HepG2 (cell line): Measurements from ENCODE around the gene SH3GLB2. TPM values are rescaled to one million over a fixed set of nuclear protein-coding genes. Genes with fewer than 3 reads are reported as not detected.
A peak's percentile ranks its signal among the peaks of the same experiment; 100 is the strongest.

Source experiments
- ARID5B ChIP-seq: IDR thresholded peaks from 2 replicates; pipeline ENCODE4 v1.4.0; 2020; ENCODE audit warnings: mild to moderate bottlenecking, missing genetic modification reagents
- ELF1 ChIP-seq: sonication (generic); formaldehyde crosslinking; IDR thresholded peaks from 2 replicates; pipeline ENCODE4 v1.4.0; 2020; ENCODE audit warnings: missing genetic modification reagents
- ERF ChIP-seq: IDR thresholded peaks from 2 replicates; pipeline ENCODE4 v1.6.1; 2018; ENCODE audit warnings: missing biosample characterization, missing genetic modification reagents
- HDAC2 ChIP-seq: sonication (generic); formaldehyde crosslinking; IDR thresholded peaks from 2 replicates; pipeline ENCODE4 v1.4.0; 2020; ENCODE audit warnings: missing genetic modification reagents
- MEIS2 ChIP-seq: sonication (generic); formaldehyde crosslinking; IDR thresholded peaks from 2 replicates; pipeline ENCODE4 v1.9.0; 2021; ENCODE audit warnings: mild to moderate bottlenecking, missing genetic modification reagents
- MYC ChIP-seq: sonication (generic); formaldehyde crosslinking; IDR thresholded peaks from 2 replicates; pipeline ENCODE4 v1.9.0; 2021; ENCODE audit warnings: missing genetic modification reagents, borderline replicate concordance
- NCOR1 ChIP-seq: fragments of 200-600 bp; sonication (generic); IDR thresholded peaks from 2 replicates; pipeline ENCODE4 v1.7.0; 2017; ENCODE audit warnings: antibody characterized with exemption, low read length, borderline replicate concordance
- POGK ChIP-seq: sonication (generic); formaldehyde crosslinking; conservative IDR thresholded peaks from 2 replicates; pipeline ENCODE4 v1.8.0; 2022; ENCODE audit warnings: mild to moderate bottlenecking, moderate library complexity, missing genetic modification reagents
- SALL2 ChIP-seq: sonication (generic); formaldehyde crosslinking; IDR thresholded peaks from 2 replicates; pipeline ENCODE4 v1.8.1; 2023; ENCODE audit warnings: mild to moderate bottlenecking, missing genetic modification reagents, inconsistent platforms
- TRIM24 ChIP-seq: sonication (generic); formaldehyde crosslinking; IDR thresholded peaks from 2 replicates; pipeline ENCODE4 v1.8.0; 2022; ENCODE audit warnings: mild to moderate bottlenecking, missing genetic modification reagents
- ZIK1 ChIP-seq: sonication (generic); formaldehyde crosslinking; IDR thresholded peaks from 2 replicates; pipeline ENCODE4 v1.5.0; 2020; ENCODE audit warnings: mild to moderate bottlenecking, low read depth, missing genetic modification reagents, borderline replicate concordance
- ZNF224 ChIP-seq: sonication (generic); formaldehyde crosslinking; IDR thresholded peaks from 2 replicates; pipeline ENCODE4 v1.5.0; 2020; ENCODE audit warnings: mild to moderate bottlenecking, missing genetic modification reagents
- ZNF512B ChIP-seq: sonication (generic); formaldehyde crosslinking; IDR thresholded peaks from 2 replicates; pipeline ENCODE4 v1.5.1; 2020; ENCODE audit warnings: missing genetic modification reagents, mild to moderate bottlenecking, borderline replicate concordance
- polyA plus RNA-seq, 8 experiments: library from polyadenylated mRNA; depleted of rRNA in 3 of 8; stranded (reverse) in 7 of 8; unstranded in 1 of 8; fragments of >200 nt; fragmentation: Illumina TruSeq in 4 of 8; extraction: Trizol in 4 of 8; gene quantifications; 2 replicates each; pipeline versions ENCODE4 v1.2.1 to v1.2.3, GENCODE V29; 2011 to 2016; ENCODE audit warnings: low read depth in 4 of 8, missing spikeins in 1 of 8, mixed read lengths in 1 of 8; ENCODE audit not compliant: insufficient read depth in 1 of 8
- total RNA-seq, 5 experiments: library from RNA; depleted of rRNA; stranded (reverse); fragments of >200 nt; fragmentation: Illumina TruSeq; extraction: Trizol; gene quantifications; 2 replicates each; pipeline ENCODE4 v1.2.3, GENCODE V29; 2016; ENCODE audit warnings: low read depth in 1 of 5
- TF ChIP-seq, protein P1 (sequence below): sonication (generic); formaldehyde crosslinking; IDR thresholded peaks from 2 replicates; pipeline ENCODE4 v1.4.0; 2020; ENCODE audit warnings: mild to moderate bottlenecking, missing genetic modification reagents, borderline replicate concordance
- TF ChIP-seq, protein P2 (sequence below): sonication (generic); formaldehyde crosslinking; IDR thresholded peaks from 2 replicates; pipeline ENCODE4 v1.5.0; 2020; ENCODE audit warnings: missing genetic modification reagents

SH3GLB2 gene
- total and polyA plus RNA-seq, 2 of the 13 experiments (the other 11 are each of a cell fraction or from before 2014, with no cell fraction given) = 24.0 to 40.6 TPM

- TF ChIP-seq ARID5B (CRISPR knock-in tag) = no peak
- TF ChIP-seq TRIM24 (CRISPR knock-in tag) = no peak
- TF ChIP-seq MEIS2 = 0 out of 2 replicates have a peak, but pooled peaks have one; percentile 66
- no peak for TF ChIP-seq ZNF512B (CRISPR knock-in tag)
- no peak for TF ChIP-seq POGK (CRISPR knock-in tag)
- no peak for TF ChIP-seq ZNF224 (CRISPR knock-in tag)
- TF ChIP-seq, protein P1, sequence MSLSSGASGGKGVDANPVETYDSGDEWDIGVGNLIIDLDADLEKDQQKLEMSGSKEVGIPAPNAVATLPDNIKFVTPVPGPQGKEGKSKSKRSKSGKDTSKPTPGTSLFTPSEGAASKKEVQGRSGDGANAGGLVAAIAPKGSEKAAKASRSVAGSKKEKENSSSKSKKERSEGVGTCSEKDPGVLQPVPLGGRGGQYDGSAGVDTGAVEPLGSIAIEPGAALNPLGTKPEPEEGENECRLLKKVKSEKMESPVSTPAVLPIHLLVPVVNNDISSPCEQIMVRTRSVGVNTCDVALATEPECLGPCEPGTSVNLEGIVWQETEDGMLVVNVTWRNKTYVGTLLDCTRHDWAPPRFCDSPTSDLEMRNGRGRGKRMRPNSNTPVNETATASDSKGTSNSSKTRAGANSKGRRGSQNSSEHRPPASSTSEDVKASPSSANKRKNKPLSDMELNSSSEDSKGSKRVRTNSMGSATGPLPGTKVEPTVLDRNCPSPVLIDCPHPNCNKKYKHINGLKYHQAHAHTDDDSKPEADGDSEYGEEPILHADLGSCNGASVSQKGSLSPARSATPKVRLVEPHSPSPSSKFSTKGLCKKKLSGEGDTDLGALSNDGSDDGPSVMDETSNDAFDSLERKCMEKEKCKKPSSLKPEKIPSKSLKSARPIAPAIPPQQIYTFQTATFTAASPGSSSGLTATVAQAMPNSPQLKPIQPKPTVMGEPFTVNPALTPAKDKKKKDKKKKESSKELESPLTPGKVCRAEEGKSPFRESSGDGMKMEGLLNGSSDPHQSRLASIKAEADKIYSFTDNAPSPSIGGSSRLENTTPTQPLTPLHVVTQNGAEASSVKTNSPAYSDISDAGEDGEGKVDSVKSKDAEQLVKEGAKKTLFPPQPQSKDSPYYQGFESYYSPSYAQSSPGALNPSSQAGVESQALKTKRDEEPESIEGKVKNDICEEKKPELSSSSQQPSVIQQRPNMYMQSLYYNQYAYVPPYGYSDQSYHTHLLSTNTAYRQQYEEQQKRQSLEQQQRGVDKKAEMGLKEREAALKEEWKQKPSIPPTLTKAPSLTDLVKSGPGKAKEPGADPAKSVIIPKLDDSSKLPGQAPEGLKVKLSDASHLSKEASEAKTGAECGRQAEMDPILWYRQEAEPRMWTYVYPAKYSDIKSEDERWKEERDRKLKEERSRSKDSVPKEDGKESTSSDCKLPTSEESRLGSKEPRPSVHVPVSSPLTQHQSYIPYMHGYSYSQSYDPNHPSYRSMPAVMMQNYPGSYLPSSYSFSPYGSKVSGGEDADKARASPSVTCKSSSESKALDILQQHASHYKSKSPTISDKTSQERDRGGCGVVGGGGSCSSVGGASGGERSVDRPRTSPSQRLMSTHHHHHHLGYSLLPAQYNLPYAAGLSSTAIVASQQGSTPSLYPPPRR (CRISPR knock-in tag) = no peak; the same call in 1 of the 2 replicates
- TF ChIP-seq, protein P2, sequence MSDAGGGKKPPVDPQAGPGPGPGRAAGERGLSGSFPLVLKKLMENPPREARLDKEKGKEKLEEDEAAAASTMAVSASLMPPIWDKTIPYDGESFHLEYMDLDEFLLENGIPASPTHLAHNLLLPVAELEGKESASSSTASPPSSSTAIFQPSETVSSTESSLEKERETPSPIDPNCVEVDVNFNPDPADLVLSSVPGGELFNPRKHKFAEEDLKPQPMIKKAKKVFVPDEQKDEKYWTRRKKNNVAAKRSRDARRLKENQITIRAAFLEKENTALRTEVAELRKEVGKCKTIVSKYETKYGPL (CRISPR knock-in tag) = no peak
- no peak for TF ChIP-seq ERF (CRISPR knock-in tag)
- peak; percentile 39; the same call in 1 of the 2 replicates for TF ChIP-seq ELF1 (CRISPR knock-in tag)
- no peak for TF ChIP-seq NCOR1
- TF ChIP-seq MYC = 0 out of 2 replicates have a peak, but pooled peaks have one; percentile 26
- TF ChIP-seq HDAC2 = no peak
- TF ChIP-seq SALL2 (CRISPR knock-in tag) = no peak; the same call in 1 of the 2 replicates
- no peak for TF ChIP-seq ZIK1 (CRISPR knock-in tag)
These were observed 393 bp downstream of the SH3GLB2 start (continued) for GRCh38 chr9:129027685-129028191.
